Coronary artery (tissue), 2 donors: ENCODE results near the gene ARV1.
"Not testable (repeated sequence)": the region's sequence is repeated elsewhere in the genome, so short reads cannot be mapped to it uniquely, and the experiment has no call there.

Source experiments
- DNase-seq: peaks from one replicate; pipeline ENCODE4 v3.0.0-alpha.2; 2017; ENCODE audit warnings: low spot score
- H3K27ac ChIP-seq, 2 donors: fragments of 200-600 bp; sonication (generic); one replicate each; pipeline ENCODE4 v1.5.1; 2016 to 2019
- H3K4me3 ChIP-seq: fragments of 200-600 bp; sonication (generic); 2 replicates; pipeline ENCODE4 v1.5.1; 2016; ENCODE audit warnings: mild to moderate bottlenecking, moderate library complexity
- TF ChIP-seq, protein P1 (sequence below): fragments of 200-600 bp; sonication (generic); IDR thresholded peaks from one replicate; pipeline ENCODE4 v1.5.1; 2019; ENCODE audit warnings: antibody characterized with exemption

The ARV1 gene

DNA sequence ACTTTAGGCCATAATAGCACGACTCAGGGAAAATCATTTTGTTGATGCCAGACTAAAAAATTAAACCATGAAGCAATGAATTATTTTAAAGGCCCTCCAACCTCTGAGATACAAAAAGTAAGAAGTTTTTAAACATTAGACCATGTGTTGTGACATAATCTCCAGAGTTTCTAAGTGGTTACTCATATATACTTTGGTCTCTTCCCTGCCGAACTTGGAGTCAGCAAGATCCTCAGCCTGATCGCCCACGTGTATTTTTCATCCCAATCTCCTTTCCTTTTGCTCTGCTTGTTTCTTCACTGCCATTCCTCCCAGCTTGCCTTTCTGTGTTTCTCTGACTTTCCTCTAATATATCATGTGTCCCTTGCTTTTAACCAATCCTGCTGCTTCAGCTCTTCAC lies 3.8 kb downstream of the ARV1 start:
- H3K4me3 ChIP-seq, result no peak overlapping the region
- no peak overlapping the region for H3K27ac ChIP-seq
- TF ChIP-seq, protein P1, sequence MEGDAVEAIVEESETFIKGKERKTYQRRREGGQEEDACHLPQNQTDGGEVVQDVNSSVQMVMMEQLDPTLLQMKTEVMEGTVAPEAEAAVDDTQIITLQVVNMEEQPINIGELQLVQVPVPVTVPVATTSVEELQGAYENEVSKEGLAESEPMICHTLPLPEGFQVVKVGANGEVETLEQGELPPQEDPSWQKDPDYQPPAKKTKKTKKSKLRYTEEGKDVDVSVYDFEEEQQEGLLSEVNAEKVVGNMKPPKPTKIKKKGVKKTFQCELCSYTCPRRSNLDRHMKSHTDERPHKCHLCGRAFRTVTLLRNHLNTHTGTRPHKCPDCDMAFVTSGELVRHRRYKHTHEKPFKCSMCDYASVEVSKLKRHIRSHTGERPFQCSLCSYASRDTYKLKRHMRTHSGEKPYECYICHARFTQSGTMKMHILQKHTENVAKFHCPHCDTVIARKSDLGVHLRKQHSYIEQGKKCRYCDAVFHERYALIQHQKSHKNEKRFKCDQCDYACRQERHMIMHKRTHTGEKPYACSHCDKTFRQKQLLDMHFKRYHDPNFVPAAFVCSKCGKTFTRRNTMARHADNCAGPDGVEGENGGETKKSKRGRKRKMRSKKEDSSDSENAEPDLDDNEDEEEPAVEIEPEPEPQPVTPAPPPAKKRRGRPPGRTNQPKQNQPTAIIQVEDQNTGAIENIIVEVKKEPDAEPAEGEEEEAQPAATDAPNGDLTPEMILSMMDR, result no peak
- no peak for DNase-seq

DNA sequence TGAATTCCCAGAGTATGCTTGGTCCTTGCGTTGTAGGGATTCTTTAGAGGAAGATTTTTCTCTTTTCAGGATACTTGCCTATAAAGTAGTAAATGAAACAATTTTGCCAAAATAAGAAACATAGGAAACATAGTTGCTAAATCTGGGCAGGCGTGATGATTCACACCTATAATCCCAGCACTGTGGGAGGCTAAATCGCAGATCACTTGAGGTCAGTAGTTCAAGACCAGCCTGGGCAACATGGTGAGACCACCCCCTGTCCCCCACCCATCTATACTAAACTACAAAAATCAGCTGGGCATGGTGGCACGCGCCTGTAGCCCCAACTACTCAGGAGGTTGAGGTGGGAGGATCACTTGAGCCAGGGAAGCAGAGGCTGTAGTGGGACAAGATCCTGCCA lies 4.9 kb downstream of the ARV1 start:
- H3K4me3 ChIP-seq, result no peak overlapping the region
- TF ChIP-seq, protein P1, result no peak
- no peak for DNase-seq
- no peak overlapping the region for H3K27ac ChIP-seq

DNA sequence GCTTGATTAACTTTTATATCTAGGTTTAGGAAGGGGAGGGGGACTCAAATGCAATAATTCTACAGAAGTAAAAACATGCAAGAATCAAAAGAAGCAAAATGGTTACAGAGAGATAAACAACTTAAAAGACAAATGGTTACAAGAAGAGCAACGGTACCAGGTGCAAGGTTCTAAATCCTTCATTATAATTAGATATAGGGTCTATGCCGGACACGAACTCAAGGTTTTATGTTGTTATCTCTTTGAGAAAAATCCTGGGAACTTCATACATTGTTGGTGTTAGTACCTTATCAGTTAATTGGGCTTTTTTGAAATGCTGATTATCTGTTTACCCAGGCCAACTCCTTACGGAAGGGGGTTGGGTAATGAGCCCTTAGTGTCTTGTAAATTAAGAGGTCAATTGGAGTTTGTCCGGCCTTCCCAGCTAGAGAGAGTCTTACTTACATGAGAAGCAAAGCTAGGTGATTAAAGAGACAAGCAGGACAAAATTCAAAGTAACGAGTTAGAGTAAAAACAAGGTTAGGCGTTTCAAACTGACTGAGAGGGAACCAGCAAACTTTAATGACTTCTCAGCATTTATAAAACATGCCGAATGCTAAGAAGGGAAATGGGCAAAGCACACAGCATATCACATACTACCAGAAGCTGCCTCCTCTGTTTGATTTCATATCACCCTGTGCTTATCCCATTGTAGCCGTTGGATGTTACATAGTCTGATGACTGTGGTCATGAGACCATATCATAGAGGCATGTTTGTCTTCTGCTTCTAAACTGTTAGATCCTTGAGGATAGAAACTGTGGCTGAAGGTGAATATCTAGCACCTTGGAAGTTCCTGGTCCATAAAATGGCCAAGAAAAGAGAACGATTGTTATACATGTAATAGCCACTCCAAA lies 6.0 kb downstream of the ARV1 start:
- H3K27ac ChIP-seq, H3K4me3 ChIP-seq, DNase-seq: not testable (repeated sequence)

DNA sequence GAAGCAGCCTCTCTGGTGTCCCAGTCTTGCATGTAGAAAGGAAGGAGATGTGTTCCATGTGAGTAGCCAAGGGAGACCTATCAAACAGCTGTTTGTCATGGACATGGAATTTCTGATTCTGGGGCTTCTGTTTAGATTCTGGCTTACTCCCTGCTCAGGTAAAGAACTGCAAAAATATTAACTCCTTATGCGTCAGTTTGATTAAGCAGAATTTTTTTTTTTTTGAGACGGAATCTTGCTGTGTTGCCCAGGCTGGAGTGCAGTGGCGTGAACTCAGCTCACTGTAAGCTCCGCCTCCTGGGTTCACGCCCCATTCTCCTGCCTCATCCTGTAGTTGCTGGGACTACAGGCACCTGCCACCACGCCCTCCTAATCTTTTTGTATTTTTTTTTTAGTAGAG lies 6.8 kb downstream of the ARV1 start:
- no peak overlapping the region for H3K4me3 ChIP-seq
- TF ChIP-seq, protein P1, result no peak
- DNase-seq, result no peak
- H3K27ac ChIP-seq, result no peak overlapping the region

DNA sequence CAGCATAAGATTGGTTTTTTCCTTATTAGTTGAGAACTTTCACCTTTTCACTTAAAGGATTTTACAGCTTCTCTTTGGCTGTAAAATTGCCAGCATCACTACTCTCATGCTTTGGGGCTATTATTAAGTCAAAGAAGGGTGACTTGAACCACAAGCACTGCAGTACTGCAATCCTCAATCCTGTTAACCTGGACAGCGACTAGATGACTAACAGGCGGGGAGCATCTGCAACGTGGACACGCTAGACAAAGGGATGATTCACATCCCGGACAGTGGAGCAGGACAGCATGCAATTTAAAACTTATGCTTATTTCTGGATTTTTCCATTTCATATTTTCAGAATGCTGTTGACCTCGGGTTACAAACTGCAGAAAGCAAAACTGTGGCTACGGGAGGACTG lies 8.1 kb downstream of the ARV1 start:
- no peak overlapping the region for H3K4me3 ChIP-seq
- TF ChIP-seq, protein P1, result no peak
- no peak overlapping the region for H3K27ac ChIP-seq
- no peak for DNase-seq

DNA sequence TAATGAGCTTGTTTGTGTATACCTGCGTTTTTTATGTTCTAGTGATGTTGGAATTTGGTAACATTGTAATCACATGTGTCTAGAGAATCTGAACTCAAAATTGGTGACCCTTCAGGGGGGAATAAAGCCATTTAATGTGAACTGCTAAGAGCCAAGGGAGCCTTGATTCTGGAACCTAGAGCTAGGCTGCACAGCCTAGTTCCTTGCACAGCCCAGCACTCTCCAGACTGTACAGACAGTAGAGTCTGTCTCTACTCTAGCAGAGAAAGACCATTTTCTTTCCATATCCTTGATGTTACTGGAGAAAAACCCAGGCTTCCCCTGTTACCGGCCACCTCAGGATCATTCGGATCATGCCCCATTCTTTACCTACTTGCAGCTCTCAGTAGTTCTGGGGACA lies 8.6 kb downstream of the ARV1 start:
- TF ChIP-seq, protein P1, result no peak
- no peak overlapping the region for H3K4me3 ChIP-seq
- H3K27ac ChIP-seq, result no peak overlapping the region
- no peak for DNase-seq

DNA sequence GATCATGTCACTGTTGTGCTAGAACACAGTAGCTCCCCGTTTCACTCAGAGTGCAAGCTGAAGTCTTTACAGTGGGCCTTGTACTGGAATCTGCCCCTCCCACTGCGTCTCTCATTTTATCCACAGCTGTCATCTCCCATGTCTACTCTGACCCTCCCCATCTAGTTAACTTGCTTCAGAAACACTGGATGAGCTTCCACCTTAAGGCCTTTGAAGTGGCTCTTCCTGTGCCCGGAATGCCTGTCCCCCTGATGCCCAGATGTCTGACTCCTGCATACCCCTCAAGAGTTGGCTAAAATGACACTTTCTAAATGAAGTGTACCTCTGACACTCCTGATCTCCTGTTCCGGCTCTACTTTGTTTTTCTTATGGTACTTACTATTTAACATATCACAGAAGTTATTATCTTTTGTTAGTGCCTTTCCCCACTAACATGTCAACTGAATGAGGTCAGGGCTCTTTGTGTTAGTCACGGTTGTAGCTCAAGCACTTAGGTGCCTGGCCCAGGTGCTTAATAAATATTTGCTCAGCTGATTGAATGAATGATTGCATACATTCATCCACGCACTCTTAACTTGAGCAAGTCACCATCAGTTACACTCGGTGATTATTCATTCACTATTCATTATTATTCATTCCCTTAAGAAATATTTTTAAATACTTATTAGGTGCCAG lies 13.3 kb downstream of the ARV1 start:
- TF ChIP-seq, protein P1, result no peak
- Histone ChIP-seq H3K4me3 (no peak overlapping the region), H3K27ac (no peak overlapping the region)
- no peak for DNase-seq
